H1 (cell line): ENCODE results near the gene TPSG1. TPM values are rescaled to one million over a fixed set of nuclear protein-coding genes. Genes with fewer than 3 reads are reported as not detected.

ENCODE experiments used
- JUND ChIP-seq: IDR thresholded peaks from 2 replicates; pipeline ENCODE4 v1.6.1; 2011; ENCODE audit warnings: mild to moderate bottlenecking, improper control_type of control experiment, low read length
- KDM5A ChIP-seq: fragments of 200-600 bp; IDR thresholded peaks from 2 replicates; pipeline ENCODE4 v1.7.1; 2012; ENCODE audit warnings: mild to moderate bottlenecking, low read length, inconsistent platforms, mixed read lengths
- POLR2AphosphoS5 ChIP-seq: IDR thresholded peaks from 2 replicates; pipeline ENCODE4 v1.6.1; 2011; ENCODE audit warnings: low read depth, low read length
- TAF7 ChIP-seq: optimal IDR thresholded peaks from 2 replicates; pipeline ENCODE3; 2011; ENCODE audit warnings: low read depth, mild to moderate bottlenecking, inconsistent platforms, low read length, moderate library complexity, borderline replicate concordance
- TEAD4 ChIP-seq: IDR thresholded peaks from 2 replicates; pipeline ENCODE4 v1.6.1; 2012; ENCODE audit warnings: low read depth, low read length, inconsistent platforms, mixed read lengths
- polyA plus RNA-seq, 7 experiments: library from polyadenylated mRNA; depleted of rRNA in 3 of 7; stranded (reverse) in 5 of 7; unstranded in 2 of 7; fragments of >200 nt in 5 of 7; fragments of 200-250 nt in 2 of 7; gene quantifications; 1 replicate in 5 of 7; 2 replicates in 1 of 7; 4 replicates in 1 of 7; pipeline versions ENCODE4 v1.2.1 to v1.2.3, GENCODE V29; 2011 to 2013; ENCODE audit warnings: missing spikeins in 2 of 7, mixed read lengths in 2 of 7
- total RNA-seq: library from RNA; stranded (reverse); fragmentation: NEBNext Ultra II Directional; extraction: Animal tissue kit (Norgen Biotek cat#: 25700); gene quantifications from 2 replicates; pipeline ENCODE4 v1.2.1, GENCODE V29; 2021
- TF ChIP-seq, protein P1 (sequence below): fragments of 300-600 bp; sonication (generic); IDR thresholded peaks from 2 replicates; pipeline ENCODE4 v1.7.1; 2012; ENCODE audit warnings: low read length, moderate library complexity, mild to moderate bottlenecking, inconsistent platforms; ENCODE audit not compliant: insufficient replicate concordance

TPSG1 gene
- total and polyA plus RNA-seq, 2 of the 8 experiments (the other 6 are each of a cell fraction or from before 2014, with no cell fraction given) = not detected

DNA sequence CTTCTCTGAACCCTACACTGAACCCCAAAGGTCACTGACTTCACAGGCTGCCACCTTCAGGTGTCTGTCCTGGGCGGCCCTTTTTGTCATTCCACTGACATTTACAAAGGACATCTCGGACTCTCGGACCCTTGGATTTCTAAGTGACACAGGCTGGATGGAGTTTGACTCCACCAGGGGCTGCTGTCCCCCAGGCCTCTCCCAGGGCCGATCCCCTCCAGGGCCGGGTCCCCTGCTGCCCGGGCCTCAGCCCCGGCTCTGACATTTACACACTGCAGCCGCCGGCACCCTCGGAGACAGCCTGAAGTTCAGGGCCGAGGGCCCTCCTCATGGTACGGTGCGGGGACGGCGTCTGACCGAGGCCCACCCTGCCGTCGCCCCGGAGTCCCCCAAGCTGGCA is 48.0 kb downstream of the TPSG1 start (continued):
- TF ChIP-seq, protein P1, sequence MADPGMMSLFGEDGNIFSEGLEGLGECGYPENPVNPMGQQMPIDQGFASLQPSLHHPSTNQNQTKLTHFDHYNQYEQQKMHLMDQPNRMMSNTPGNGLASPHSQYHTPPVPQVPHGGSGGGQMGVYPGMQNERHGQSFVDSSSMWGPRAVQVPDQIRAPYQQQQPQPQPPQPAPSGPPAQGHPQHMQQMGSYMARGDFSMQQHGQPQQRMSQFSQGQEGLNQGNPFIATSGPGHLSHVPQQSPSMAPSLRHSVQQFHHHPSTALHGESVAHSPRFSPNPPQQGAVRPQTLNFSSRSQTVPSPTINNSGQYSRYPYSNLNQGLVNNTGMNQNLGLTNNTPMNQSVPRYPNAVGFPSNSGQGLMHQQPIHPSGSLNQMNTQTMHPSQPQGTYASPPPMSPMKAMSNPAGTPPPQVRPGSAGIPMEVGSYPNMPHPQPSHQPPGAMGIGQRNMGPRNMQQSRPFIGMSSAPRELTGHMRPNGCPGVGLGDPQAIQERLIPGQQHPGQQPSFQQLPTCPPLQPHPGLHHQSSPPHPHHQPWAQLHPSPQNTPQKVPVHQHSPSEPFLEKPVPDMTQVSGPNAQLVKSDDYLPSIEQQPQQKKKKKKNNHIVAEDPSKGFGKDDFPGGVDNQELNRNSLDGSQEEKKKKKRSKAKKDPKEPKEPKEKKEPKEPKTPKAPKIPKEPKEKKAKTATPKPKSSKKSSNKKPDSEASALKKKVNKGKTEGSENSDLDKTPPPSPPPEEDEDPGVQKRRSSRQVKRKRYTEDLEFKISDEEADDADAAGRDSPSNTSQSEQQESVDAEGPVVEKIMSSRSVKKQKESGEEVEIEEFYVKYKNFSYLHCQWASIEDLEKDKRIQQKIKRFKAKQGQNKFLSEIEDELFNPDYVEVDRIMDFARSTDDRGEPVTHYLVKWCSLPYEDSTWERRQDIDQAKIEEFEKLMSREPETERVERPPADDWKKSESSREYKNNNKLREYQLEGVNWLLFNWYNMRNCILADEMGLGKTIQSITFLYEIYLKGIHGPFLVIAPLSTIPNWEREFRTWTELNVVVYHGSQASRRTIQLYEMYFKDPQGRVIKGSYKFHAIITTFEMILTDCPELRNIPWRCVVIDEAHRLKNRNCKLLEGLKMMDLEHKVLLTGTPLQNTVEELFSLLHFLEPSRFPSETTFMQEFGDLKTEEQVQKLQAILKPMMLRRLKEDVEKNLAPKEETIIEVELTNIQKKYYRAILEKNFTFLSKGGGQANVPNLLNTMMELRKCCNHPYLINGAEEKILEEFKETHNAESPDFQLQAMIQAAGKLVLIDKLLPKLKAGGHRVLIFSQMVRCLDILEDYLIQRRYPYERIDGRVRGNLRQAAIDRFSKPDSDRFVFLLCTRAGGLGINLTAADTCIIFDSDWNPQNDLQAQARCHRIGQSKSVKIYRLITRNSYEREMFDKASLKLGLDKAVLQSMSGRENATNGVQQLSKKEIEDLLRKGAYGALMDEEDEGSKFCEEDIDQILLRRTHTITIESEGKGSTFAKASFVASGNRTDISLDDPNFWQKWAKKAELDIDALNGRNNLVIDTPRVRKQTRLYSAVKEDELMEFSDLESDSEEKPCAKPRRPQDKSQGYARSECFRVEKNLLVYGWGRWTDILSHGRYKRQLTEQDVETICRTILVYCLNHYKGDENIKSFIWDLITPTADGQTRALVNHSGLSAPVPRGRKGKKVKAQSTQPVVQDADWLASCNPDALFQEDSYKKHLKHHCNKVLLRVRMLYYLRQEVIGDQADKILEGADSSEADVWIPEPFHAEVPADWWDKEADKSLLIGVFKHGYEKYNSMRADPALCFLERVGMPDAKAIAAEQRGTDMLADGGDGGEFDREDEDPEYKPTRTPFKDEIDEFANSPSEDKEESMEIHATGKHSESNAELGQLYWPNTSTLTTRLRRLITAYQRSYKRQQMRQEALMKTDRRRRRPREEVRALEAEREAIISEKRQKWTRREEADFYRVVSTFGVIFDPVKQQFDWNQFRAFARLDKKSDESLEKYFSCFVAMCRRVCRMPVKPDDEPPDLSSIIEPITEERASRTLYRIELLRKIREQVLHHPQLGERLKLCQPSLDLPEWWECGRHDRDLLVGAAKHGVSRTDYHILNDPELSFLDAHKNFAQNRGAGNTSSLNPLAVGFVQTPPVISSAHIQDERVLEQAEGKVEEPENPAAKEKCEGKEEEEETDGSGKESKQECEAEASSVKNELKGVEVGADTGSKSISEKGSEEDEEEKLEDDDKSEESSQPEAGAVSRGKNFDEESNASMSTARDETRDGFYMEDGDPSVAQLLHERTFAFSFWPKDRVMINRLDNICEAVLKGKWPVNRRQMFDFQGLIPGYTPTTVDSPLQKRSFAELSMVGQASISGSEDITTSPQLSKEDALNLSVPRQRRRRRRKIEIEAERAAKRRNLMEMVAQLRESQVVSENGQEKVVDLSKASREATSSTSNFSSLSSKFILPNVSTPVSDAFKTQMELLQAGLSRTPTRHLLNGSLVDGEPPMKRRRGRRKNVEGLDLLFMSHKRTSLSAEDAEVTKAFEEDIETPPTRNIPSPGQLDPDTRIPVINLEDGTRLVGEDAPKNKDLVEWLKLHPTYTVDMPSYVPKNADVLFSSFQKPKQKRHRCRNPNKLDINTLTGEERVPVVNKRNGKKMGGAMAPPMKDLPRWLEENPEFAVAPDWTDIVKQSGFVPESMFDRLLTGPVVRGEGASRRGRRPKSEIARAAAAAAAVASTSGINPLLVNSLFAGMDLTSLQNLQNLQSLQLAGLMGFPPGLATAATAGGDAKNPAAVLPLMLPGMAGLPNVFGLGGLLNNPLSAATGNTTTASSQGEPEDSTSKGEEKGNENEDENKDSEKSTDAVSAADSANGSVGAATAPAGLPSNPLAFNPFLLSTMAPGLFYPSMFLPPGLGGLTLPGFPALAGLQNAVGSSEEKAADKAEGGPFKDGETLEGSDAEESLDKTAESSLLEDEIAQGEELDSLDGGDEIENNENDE = no peak
- TF ChIP-seq KDM5A (no peak), TEAD4 (no peak), TAF7 (no peak), POLR2AphosphoS5 (no peak), JUND (no peak)
- TF ChIP-seq, all 59 proteins: peak for 0
